ENCODE results near the gene ALG8.

GRCh38 chr11:78109081-78110015 lies 30.1 kb downstream of the ALG8 start:
- TF ChIP-seq CTCF (IDR thresholded peaks at IDR 0.05) (no peak), POLR2A (IDR thresholded peaks at IDR 0.05) (no peak)

Measured in adrenal gland (tissue), 5 donors.